Stimulated activated CD8-positive, alpha-beta memory T cell treated with anti-CD3 and anti-CD28 coated beads, Interleukin-15, amount 100 ng/mL, for 48 hours (primary cell): Measurements from ENCODE around the gene CNGA2.

Experiments
- DNase-seq, 2 donors: peaks; one replicate each; pipeline ENCODE4 v3.0.0-alpha.2; 2020; ENCODE audit warnings: low read depth in 2 of 2

The CNGA2 gene

DNA sequence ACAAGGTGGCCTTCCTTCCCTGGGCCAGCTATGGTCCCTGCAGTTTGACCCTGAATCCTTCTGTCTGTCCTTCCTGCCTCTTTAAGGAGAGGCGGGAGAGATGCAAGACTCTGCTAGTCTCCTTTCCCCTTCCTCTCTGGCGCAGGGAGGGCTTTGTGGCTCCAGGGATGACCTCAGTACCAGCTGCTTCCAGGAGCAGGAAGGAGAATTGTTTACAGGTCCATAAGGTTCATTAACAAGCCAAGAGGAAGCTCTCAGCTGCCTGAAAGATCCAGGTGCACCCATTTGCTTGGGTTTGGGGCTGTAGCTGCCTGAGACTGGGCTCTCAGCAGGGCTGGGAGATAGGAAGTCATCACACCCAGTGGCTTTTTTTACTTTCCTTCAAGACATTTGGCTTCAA, 22.8 kb upstream of the CNGA2 start:
- DNase-seq = no peak

GRCh38 chrX:151712253-151712652, 22.3 kb upstream of the CNGA2 start:
- no peak for DNase-seq

GRCh38 chrX:151713849-151714248, 20.7 kb upstream of the CNGA2 start:
- no peak for DNase-seq

DNA sequence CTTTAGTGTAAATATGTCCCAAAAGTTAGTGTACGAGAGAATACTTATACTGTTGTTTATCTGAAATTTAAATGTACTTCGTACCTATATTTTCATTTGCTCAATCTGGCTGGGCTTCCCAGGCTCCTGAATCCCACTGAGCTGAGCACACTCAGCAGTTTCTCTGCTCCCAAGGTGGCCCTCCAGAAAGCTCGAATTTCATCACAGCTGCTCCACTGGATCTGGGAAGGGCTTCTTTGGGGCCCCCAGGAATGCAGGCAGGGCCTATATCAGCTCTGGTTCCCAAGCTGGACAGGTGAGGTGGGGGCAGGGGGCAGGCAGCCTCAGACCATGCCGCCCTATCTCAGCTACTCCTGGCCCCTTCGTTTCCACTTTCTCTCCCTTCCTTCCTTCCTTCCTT, 20.2 kb upstream of the CNGA2 start:
- DNase-seq = no peak

- no peak for DNase-seq
Measured at GRCh38 chrX:151715752-151716151, 18.8 kb upstream of the CNGA2 start, which contains the start of gene FATE1. Gene FATE1, plus strand, starts transcription at chrX:151716035. Its CDS starts 85 bp downstream, at chrX:151716120.

DNA sequence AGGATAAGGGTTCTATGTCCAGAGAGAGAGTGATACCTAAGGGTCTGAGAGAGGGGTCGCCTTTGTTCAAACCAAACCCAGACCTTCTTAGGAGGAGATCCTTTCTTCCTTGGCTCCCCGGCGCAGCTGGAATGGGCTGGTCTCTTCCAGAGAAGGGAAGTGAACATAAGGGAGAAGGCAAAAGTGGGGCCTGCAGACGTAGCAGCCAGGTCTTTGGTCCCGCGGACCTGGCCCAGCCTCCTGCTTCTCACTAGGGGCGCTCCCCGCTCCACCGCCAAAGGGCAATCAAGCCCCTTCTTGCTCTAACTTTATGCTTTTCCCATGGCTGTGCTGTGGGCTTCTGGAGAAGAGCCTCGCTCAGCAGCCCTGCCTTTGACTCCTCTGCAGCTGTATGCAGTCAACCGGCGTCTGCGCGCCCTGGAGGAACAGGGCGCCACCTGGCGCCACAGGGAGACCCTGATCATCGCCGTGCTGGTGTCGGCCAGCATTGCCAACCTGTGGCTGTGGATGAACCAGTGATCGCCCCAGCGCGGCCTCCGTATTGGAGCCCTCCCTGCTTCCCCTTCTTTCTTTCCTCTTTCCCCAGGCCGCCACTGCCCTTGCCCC, 12.2 kb upstream of the CNGA2 start:
- DNase-seq = no peak

DNA sequence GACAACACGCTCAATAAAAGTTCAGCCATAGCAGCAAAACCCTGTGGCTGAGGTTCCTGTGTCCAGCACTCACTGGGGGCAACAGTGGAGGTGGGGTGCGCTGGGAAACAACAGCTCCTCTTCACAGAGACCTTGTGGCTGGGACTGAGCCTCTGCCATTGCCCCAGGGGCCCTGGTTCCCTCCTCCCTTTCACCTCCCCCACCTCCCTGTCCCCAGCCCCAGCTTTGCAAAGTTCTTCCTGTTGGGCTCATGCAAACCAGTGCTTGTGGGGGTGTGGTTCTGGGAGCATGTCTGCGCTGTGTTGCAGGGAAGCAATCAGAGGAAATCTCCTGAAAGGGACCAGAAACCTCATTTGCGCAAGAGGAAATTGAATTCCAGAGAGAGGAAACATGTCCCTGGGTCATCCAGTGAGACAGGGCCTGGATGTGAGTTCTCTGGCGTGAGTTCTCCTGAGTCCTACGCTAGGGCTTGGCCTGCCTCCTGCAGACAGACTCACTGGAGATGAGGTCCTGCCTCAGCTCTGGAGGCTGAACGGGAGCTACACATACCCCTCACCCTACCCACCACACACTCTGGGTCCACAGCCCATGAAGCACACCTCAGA, 11.3 kb upstream of the CNGA2 start:
- no peak for DNase-seq

GRCh38 chrX:151724563-151725337, 9.8 kb upstream of the CNGA2 start:
- no peak for DNase-seq

- no peak for DNase-seq
Measured at GRCh38 chrX:151725338-151725614, 9.3 kb upstream of the CNGA2 start.

- DNase-seq = no peak
Measured at GRCh38 chrX:151726751-151727150, 7.8 kb upstream of the CNGA2 start.

GRCh38 chrX:151727346-151727745, 7.2 kb upstream of the CNGA2 start:
- no peak for DNase-seq

- DNase-seq = no peak
Measured at GRCh38 chrX:151729056-151729725, 5.4 kb upstream of the CNGA2 start.

GRCh38 chrX:151735219-151735618, 673 bp downstream of the CNGA2 start:
- DNase-seq = no peak

GRCh38 chrX:151736685-151737084, 2.1 kb downstream of the CNGA2 start:
- DNase-seq = no peak

DNA sequence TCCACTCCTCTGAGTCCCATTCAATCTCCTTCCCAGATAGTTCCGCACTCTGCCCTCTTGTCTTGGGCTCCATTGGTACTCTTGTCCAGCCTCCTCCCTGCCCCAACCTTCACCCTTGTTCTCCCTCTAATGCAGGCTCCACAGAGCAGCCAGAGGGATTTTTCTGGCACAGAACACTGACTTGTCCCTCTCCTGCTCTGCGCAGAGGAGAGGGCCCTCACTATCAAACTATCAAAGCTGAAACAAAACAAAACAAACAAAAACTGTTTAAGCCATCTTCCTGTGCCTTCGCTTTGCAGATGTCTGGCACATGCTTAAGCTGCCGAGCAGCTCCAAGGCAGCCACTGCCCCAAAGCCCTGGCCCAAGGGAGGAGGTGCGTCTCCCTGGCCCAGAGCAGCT, 2.9 kb downstream of the CNGA2 start:
- no peak for DNase-seq

- no peak for DNase-seq
Measured at GRCh38 chrX:151738751-151739150, 4.2 kb downstream of the CNGA2 start.

DNA sequence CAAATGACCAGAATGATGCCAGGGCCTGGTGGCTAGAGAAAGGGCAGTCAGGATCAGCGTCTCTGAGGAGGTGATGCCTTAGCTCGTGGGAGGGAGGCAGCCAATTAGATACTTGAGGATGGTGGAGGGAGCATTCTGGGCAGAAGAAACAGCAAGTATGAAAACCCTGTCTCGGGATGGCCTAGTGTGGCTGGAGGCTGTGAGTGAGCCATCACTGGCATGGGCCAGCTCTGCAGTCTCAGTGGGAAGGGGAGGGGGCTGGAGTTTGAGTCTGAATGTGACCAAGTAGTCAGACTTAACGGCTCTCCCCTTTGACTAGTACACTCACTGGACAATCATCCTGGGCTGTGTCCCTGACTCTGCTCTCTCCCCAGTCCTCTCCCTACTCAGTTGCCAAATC, 7.1 kb downstream of the CNGA2 start:
- DNase-seq = no peak

DNA sequence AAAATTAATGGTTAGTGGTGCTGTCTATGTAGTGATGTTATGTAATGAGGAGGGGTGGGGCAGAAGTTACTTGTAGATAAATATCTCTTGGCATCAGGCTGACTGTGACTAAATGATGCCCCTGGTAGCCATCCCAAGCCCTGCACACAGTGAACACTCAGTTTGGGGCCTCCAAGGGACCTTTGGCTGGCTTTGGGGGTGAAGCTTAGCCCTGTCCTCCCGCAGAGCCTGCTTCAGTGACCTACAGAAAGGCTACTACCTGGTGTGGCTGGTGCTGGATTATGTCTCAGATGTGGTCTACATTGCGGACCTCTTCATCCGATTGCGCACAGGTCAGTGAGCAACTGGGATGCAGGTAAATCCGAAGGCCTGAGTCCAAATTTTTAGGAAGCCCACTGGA, 7.8 kb downstream of the CNGA2 start:
- no peak for DNase-seq

DNA sequence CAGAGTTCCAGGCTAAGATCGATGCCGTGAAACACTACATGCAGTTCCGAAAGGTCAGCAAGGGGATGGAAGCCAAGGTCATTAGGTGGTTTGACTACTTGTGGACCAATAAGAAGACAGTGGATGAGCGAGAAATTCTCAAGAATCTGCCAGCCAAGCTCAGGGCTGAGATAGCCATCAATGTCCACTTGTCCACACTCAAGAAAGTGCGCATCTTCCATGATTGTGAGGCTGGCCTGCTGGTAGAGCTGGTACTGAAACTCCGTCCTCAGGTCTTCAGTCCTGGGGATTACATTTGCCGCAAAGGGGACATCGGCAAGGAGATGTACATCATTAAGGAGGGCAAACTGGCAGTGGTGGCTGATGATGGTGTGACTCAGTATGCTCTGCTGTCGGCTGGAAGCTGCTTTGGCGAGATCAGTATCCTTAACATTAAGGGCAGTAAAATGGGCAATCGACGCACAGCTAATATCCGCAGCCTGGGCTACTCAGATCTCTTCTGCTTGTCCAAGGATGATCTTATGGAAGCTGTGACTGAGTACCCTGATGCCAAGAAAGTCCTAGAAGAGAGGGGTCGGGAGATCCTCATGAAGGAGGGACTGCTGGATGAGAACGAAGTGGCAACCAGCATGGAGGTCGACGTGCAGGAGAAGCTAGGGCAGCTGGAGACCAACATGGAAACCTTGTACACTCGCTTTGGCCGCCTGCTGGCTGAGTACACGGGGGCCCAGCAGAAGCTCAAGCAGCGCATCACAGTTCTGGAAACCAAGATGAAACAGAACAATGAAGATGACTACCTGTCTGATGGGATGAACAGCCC, 9.3 kb downstream of the CNGA2 start:
- DNase-seq = no peak

- no peak for DNase-seq
Measured at GRCh38 chrX:151745651-151746050, 11.1 kb downstream of the CNGA2 start.

GRCh38 chrX:151746502-151746901, 12.0 kb downstream of the CNGA2 start:
- DNase-seq = no peak

DNA sequence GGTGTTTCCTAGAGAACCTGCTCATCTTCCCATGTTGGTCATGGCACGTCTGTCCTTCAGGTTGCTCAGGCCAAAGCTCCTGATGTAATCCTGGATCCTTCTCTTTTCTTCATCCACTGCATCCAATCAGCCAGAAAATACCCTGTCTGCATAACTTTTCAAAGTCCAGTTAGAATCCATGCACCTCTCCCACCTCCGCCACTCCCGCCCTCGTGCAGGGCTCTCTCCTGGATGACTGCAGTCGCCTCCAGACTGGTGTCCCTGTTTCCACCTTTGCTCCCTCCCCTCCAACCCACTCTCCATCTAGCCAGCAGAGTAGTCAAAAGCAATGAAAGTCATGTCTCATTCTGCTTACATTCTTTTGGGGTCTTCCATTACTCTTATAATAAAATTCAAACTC, 16.0 kb downstream of the CNGA2 start:
- no peak for DNase-seq
